Measurements from ENCODE around the gene WRAP73. TPM values are rescaled to one million over a fixed set of nuclear protein-coding genes. Genes with fewer than 3 reads are reported as not detected.

Gene WRAP73
- total and polyA plus RNA-seq, 2 experiments from 2014 or later: 22.6 to 43.3 TPM

- no peak for TF ChIP-seq ZNF462 (CRISPR knock-in tag; IDR thresholded peaks at IDR 0.05)
- TF ChIP-seq ZNF331 (CRISPR knock-in tag; IDR thresholded peaks at IDR 0.05; ENCODE audit: low read depth): no peak
- no peak for TF ChIP-seq JUNB (IDR thresholded peaks at IDR 0.05; ENCODE audit: unreplicated experiment)
- TF ChIP-seq EZH2 (IDR thresholded peaks at IDR 0.05; ENCODE audit: low read depth, unreplicated experiment): no peak
- no peak for TF ChIP-seq CREB1 (CRISPR knock-in tag; IDR thresholded peaks at IDR 0.05; ENCODE audit: low read depth)
- no peak for TF ChIP-seq ZNF114 (CRISPR knock-in tag; IDR thresholded peaks at IDR 0.05)
- TF ChIP-seq REST (IDR thresholded peaks at IDR 0.05; ENCODE audit: unreplicated experiment): no peak
- no peak for TF ChIP-seq CTCF (conservative IDR thresholded peaks at IDR 0.05; ENCODE audit: low read depth in 2 of 2)
These were observed 56.2 kb downstream of the WRAP73 start (continued) for GRCh38 chr1:3593745-3594144.

Data from GM23338 (cell line).